HepG2 (cell line): ENCODE data around the gene CNDP1. TPM values are rescaled to one million over a fixed set of nuclear protein-coding genes. Genes with fewer than 3 reads are reported as not detected.

Source experiments
- ATAC-seq: fragments of 200-7000 bp; cut with Tn5 transposase; 3 replicates; pipeline ENCODE4 v1.9.1; 2020; ENCODE audit warnings: mild to moderate bottlenecking, moderate library complexity
- BruUV-seq: library from RNA; stranded (reverse); fragments of 400-500 nt; replicated peaks from 2 replicates; lab custom pipeline; 2021; lab: Mats Ljungman, UMichigan
- CTCF ChIA-PET: fragments of 300-600 bp; formaldehyde crosslinking; extraction: SDS; loops from one replicate; lab custom pipeline; 2021; ENCODE audit warnings: low total read pairs, inconsistent platforms, low intra/inter-chr PET ratio; lab: Yijun Ruan, JAX
- POLR2A ChIA-PET: fragments of 350-600 bp; sonication (Branson Sonifier 250); formaldehyde crosslinking; loops from one replicate; lab custom pipeline; 2020; ENCODE audit warnings: antibody characterized with exemption, inconsistent platforms; lab: Yijun Ruan, JAX
- DNase-seq: peaks from one replicate; pipeline ENCODE4 v3.0.0-alpha.2; 2015; ENCODE audit warnings: low spot score
- FAIRE-seq: peaks from 3 replicates; lab custom pipeline; 2011; peaks lifted over from hg19 to GRCh38; lab: Jason Lieb, UNC
- H2AFZ ChIP-seq: one replicate; pipeline ENCODE4 v1.6.1; 2011; ENCODE audit warnings: low read length, inconsistent platforms
- H3K27ac ChIP-seq: fragments of 300-600 bp; 3 replicates; pipeline ENCODE4 v1.8.0; 2011; ENCODE audit warnings: mixed run types, mild to moderate bottlenecking, mixed read lengths, low read length, inconsistent platforms; ENCODE audit not compliant: insufficient read depth; ENCODE audit errors: extremely low read length
- H3K27me3 ChIP-seq, 2 experiments: fragments of 200-600 bp in 1 of 2; 2 replicates in 1 of 2; 3 replicates in 1 of 2; pipeline versions ENCODE4 v1.6.0 to v1.8.0; 2011; ENCODE audit warnings: low read length in 2 of 2, mild to moderate bottlenecking in 2 of 2, moderate library complexity in 2 of 2, inconsistent platforms in 1 of 2; ENCODE audit not compliant: insufficient read depth in 2 of 2, control insufficient read depth in 1 of 2
- H3K36me3 ChIP-seq, 2 experiments: fragments of 200-600 bp in 1 of 2; replicated peaks in 1 of 2; 2 replicates in 1 of 2; 3 replicates in 1 of 2; pipeline versions ENCODE4 v1.5.1 to v1.8.0; 2011; ENCODE audit warnings: low read length in 2 of 2, inconsistent platforms in 1 of 2; ENCODE audit not compliant: insufficient read depth in 2 of 2, control insufficient read depth in 1 of 2
- H3K4me1 ChIP-seq: 2 replicates; pipeline ENCODE4 v1.5.1; 2012; ENCODE audit warnings: low read length, inconsistent platforms; ENCODE audit not compliant: insufficient read depth
- H3K4me2 ChIP-seq: 2 replicates; pipeline ENCODE4 v1.6.0; 2011; ENCODE audit warnings: low read depth, low read length, inconsistent platforms
- H3K4me3 ChIP-seq, 3 experiments: fragments of 200-600 bp in 1 of 3; sonication (generic), shearing (Covaris generic) in 1 of 3; replicated peaks in 1 of 3; 2 replicates each; pipeline ENCODE4 v1.5.1; 2011 to 2016; ENCODE audit warnings: low read length in 3 of 3, inconsistent platforms in 2 of 3, low read depth in 2 of 3, mild to moderate bottlenecking in 2 of 3, control low read depth in 1 of 3, mixed read lengths in 1 of 3; ENCODE audit not compliant: insufficient read depth in 1 of 3
- H3K79me2 ChIP-seq: one replicate; pipeline ENCODE4 v1.6.1; 2011; ENCODE audit warnings: low read length, inconsistent platforms; ENCODE audit not compliant: insufficient read depth
- H3K9ac ChIP-seq: 2 replicates; pipeline ENCODE4 v1.6.0; 2011; ENCODE audit warnings: mild to moderate bottlenecking, low read depth, low read length, inconsistent platforms; ENCODE audit not compliant: insufficient read depth
- H3K9me3 ChIP-seq: 2 replicates; pipeline ENCODE4 v1.5.1; 2012; ENCODE audit warnings: mild to moderate bottlenecking, low read length
- H4K20me1 ChIP-seq: 2 replicates; pipeline ENCODE4 v1.6.0; 2011; ENCODE audit warnings: inconsistent platforms, mild to moderate bottlenecking, low read length, moderate library complexity; ENCODE audit not compliant: insufficient read depth
- FOXK1 ChIP-seq: sonication (generic); formaldehyde crosslinking; IDR thresholded peaks from 2 replicates; pipeline ENCODE4 v1.4.0; 2020; ENCODE audit warnings: low read depth, missing genetic modification reagents, borderline replicate concordance
- KAT7 ChIP-seq: IDR thresholded peaks from 2 replicates; pipeline ENCODE4 v1.6.1; 2018; ENCODE audit warnings: borderline replicate concordance, missing compliant biosample characterization
- MXD4 ChIP-seq: IDR thresholded peaks from 2 replicates; pipeline ENCODE4 v1.6.1; 2016; ENCODE audit warnings: mild to moderate bottlenecking, missing biosample characterization, missing genetic modification reagents
- PAX8 ChIP-seq: sonication (generic); formaldehyde crosslinking; IDR thresholded peaks from 2 replicates; pipeline ENCODE4 v1.8.0; 2022; ENCODE audit warnings: mild to moderate bottlenecking, missing genetic modification reagents, borderline replicate concordance
- POGK ChIP-seq: sonication (generic); formaldehyde crosslinking; conservative IDR thresholded peaks from 2 replicates; pipeline ENCODE4 v1.8.0; 2022; ENCODE audit warnings: mild to moderate bottlenecking, moderate library complexity, missing genetic modification reagents
- SP140L ChIP-seq: sonication (generic); formaldehyde crosslinking; IDR thresholded peaks from 2 replicates; pipeline ENCODE4 v1.4.0; 2020; ENCODE audit warnings: missing genetic modification reagents, borderline replicate concordance
- TRIM22 ChIP-seq: fragments of 450-650 bp; IDR thresholded peaks from 2 replicates; pipeline ENCODE4 v1.6.1; 2017
- U2AF1 ChIP-seq: fragments of 200-400 bp; formaldehyde crosslinking; optimal IDR thresholded peaks from 2 replicates; pipeline ENCODE3; 2017; ENCODE audit warnings: mild to moderate bottlenecking, low read depth, low read length
- ZNF276 ChIP-seq: sonication (generic); formaldehyde crosslinking; IDR thresholded peaks from 2 replicates; pipeline ENCODE4 v1.4.0; 2020; ENCODE audit warnings: mild to moderate bottlenecking, low read depth, missing genetic modification reagents
- ZNF564 ChIP-seq: sonication (generic); formaldehyde crosslinking; IDR thresholded peaks from 2 replicates; pipeline ENCODE4 v1.8.1; 2023; ENCODE audit warnings: mild to moderate bottlenecking, missing genetic modification reagents
- ZNF569 ChIP-seq: sonication (generic); formaldehyde crosslinking; IDR thresholded peaks from 2 replicates; pipeline ENCODE4 v1.5.0; 2020; ENCODE audit warnings: mild to moderate bottlenecking, missing genetic modification reagents, moderate library complexity, borderline replicate concordance
- ZNF639 ChIP-seq: conservative IDR thresholded peaks from 2 replicates; pipeline ENCODE4 v1.6.1; 2018; ENCODE audit warnings: missing genetic modification reagents
- ZNF670 ChIP-seq: sonication (generic); formaldehyde crosslinking; IDR thresholded peaks from 2 replicates; pipeline ENCODE4 v1.8.0; 2022; ENCODE audit warnings: mild to moderate bottlenecking, missing genetic modification reagents, borderline replicate concordance
- ZNF740 ChIP-seq: sonication (generic); formaldehyde crosslinking; IDR thresholded peaks from 2 replicates; pipeline ENCODE4 v1.4.0; 2020; ENCODE audit warnings: missing genetic modification reagents
- ZNF782 ChIP-seq: sonication (generic); formaldehyde crosslinking; IDR thresholded peaks from 2 replicates; pipeline ENCODE4 v1.4.0; 2020; ENCODE audit warnings: missing genetic modification reagents, mild to moderate bottlenecking, borderline replicate concordance
- ZSCAN12 ChIP-seq: sonication (generic); formaldehyde crosslinking; IDR thresholded peaks from 2 replicates; pipeline ENCODE4 v1.9.0; 2021; ENCODE audit warnings: mild to moderate bottlenecking, missing genetic modification reagents
- in situ Hi-C: cut with HindIII; loops from 2 replicates; pipeline ENCODE4 v1.10.0; 2017; ENCODE audit warnings: low pct_unique_long_range_greater_than_20kb; ENCODE audit not compliant: extremely low pct_ligation_motif_present
- intact Hi-C: fragments of 100-400 bp; cut with micrococcal nuclease; formaldehyde crosslinking; loops from one replicate; pipeline ENCODE4 v1.10.0; 2022; ENCODE audit not compliant: unreplicated experiment
- polyA plus RNA-seq, 8 experiments: library from polyadenylated mRNA; depleted of rRNA in 3 of 8; stranded (reverse) in 7 of 8; unstranded in 1 of 8; fragments of >200 nt; fragmentation: Illumina TruSeq in 4 of 8; extraction: Trizol in 4 of 8; gene quantifications; 2 replicates each; pipeline versions ENCODE4 v1.2.1 to v1.2.3, GENCODE V29; 2011 to 2016; ENCODE audit warnings: low read depth in 4 of 8, missing spikeins in 1 of 8, mixed read lengths in 1 of 8; ENCODE audit not compliant: insufficient read depth in 1 of 8
- total RNA-seq, 5 experiments: library from RNA; depleted of rRNA; stranded (reverse); fragments of >200 nt; fragmentation: Illumina TruSeq; extraction: Trizol; gene quantifications; 2 replicates each; pipeline ENCODE4 v1.2.3, GENCODE V29; 2016; ENCODE audit warnings: low read depth in 1 of 5

The CNDP1 gene
- total and polyA plus RNA-seq, 2 of the 13 experiments (the other 11 are each of a cell fraction or from before 2014, with no cell fraction given) = 0.01 TPM; not detected in 1

- Histone ChIP-seq H4K20me1 (no peaks in the 10 kb centered on the region), H3K4me1 (no peaks in the 10 kb centered on the region), H3K4me2 (no peak overlapping the region), H3K79me2 (no peaks in the 10 kb centered on the region), H3K4me3 (no peak overlapping the region), H3K36me3 (no peaks in the 10 kb centered on the region), H3K27ac (no peak overlapping the region), H2AFZ (no peak overlapping the region), H3K9ac (no peak overlapping the region), H3K9me3 (no peaks in the 10 kb centered on the region), H3K27me3 (peaks cover 0 to 20% of the 10 kb centered on the region in 2 experiments; a peak in 1 of 5 replicates)
- intact Hi-C loops (no loop called here), in situ Hi-C loops (no loop called here)
- CTCF ChIA-PET = no interaction called here
- ATAC-seq = no peak
- TF ChIP-seq ZNF569 (CRISPR knock-in tag) (no peak), KAT7 (CRISPR knock-in tag) (no peak), ZNF740 (CRISPR knock-in tag) (no peak), POGK (no peak), ZSCAN12 (CRISPR knock-in tag) (no peak), ZNF782 (no peak), ZNF639 (CRISPR knock-in tag) (no peak), MXD4 (CRISPR knock-in tag) (no peak), ZNF670 (CRISPR knock-in tag) (no peak), ZNF276 (CRISPR knock-in tag) (no peak), PAX8 (no peak), SP140L (CRISPR knock-in tag) (no peak), U2AF1 (no peak), FOXK1 (CRISPR knock-in tag) (no peak), ZNF564 (CRISPR knock-in tag) (no peak), TRIM22 (no peak)
- DNase-seq = no peak
- no peak for FAIRE-seq
- no TSS peak for BruUV-seq
- POLR2A ChIA-PET = no interaction called here
Measured at GRCh38 chr18:74573053-74573452, 38.8 kb downstream of the CNDP1 start.
